ENCODE results near the gene VEPH1. TPM values are rescaled to one million over a fixed set of nuclear protein-coding genes. Genes with fewer than 3 reads are reported as not detected.

VEPH1 gene
- total RNA-seq, 2 donors from 2014 or later, result 0.42 to 0.56 TPM

DNA sequence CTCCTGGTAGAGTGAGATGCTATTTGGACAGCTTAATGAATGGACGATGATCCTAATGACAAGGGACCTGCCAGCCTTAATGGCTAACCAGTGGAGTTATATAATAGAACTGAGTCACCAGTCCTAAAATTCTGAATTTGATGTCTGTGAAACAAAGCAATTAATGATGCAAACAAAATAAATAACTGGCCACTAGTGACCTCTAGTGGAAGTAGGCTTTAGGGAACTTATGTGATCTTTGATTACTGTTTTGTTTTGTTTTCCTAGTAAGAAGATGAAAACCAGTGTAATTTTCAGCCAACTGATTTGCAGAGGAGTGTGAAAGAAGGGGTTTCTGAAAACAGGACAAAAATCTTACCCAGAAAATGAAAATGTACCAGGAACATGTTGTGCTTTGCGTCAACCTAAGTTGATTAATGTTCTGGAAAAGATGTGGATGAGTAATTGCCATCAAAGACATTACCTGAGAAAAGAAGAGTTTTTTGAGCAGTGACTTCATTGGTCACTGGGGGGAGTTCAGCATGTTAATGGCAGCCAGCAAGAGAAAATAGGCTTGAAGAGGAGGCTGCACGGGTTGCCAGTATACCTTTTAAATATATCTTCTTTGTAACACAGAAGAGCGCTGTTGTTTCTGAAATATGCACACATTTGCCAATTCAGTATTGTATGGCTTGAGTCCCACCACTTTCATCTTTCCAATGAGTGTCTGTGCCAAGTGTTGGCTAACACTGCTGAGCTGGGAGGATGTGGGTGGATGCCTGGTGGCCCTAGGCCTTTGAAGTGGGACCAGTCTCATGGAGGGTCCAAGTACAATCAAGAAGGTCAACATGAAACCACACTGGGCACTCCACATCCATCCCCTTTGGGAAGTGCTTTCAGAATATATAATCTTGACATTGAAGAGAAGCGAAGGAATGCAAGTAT is 9.3 kb downstream of the VEPH1 start:
- peak; percentile 18 to 47 for ATAC-seq
- intact Hi-C loops (cut with DNase I), result loop anchor here (2.0 kb wide), 1 partner anchor 291 kb away; no protein-coding TSS in a partner anchor
- no peak for DNase-seq

DNA sequence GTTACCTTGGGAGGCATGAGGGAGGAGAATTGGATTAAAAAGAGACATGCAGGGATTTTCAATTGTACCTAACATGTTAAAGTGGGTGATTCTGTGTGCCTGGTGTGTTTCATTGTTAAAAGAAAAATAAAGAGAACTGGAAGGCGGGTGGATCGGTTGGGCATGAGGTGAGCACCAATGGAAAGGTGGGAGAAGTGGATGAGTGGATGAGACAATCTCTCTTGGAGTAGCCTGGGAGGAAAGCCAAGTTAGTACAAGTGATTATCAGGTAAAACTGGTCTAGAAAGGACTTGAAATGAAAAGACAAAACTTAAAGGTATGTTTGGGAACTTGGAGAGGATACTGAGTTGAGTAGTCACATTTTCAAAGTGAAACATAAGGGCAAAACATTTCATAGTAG is 12.1 kb downstream of the VEPH1 start:
- ATAC-seq (no peak), DNase-seq (no peak)
- intact Hi-C loops (cut with DNase I), result no loop called here

DNA sequence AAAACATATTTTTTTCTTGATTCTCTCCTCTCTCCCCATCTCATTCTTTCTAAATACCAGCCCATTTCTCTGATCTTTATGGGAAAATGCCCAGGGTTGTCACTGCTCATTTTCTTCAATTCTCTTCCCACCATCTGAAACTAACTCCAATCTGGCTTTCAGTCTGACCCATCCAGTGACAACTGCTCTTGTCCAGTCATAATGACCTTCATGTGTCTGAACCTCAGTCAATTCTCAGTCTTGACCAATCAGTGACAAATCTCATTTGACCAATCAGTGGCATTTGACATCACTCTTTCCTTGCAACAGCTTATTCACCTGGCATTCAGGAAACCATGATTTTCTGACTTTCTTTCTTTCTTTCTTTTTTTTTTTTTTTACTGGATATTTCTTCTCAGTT is 15.1 kb downstream of the VEPH1 start:
- ATAC-seq, result no peak
- DNase-seq, result no peak

DNA sequence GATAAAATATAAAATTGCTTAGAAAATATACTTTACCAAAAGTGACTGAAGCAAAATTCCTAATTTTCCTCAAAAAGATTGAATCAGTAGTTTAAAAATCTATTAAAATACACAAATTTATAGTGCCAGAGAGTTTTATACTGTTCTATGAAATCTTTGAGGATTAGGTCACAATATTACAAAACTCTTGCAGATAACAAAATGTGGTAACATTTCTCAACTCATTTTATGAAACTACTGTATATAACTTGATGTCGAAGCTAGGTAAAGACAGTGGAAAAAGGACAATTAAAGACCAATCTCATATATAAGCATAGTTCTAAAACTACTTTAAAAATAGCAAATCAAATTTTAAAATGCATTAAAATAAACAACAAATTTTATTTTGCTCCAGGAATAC is 15.9 kb downstream of the VEPH1 start:
- no peak for DNase-seq
- intact Hi-C loops (cut with DNase I), result no loop called here
- peak in 1 of 2 donors; percentile 38 for ATAC-seq

More for the DNA sequence above, 15.1 kb downstream of the VEPH1 start:
- intact Hi-C loops (cut with DNase I), result no loop called here

DNA sequence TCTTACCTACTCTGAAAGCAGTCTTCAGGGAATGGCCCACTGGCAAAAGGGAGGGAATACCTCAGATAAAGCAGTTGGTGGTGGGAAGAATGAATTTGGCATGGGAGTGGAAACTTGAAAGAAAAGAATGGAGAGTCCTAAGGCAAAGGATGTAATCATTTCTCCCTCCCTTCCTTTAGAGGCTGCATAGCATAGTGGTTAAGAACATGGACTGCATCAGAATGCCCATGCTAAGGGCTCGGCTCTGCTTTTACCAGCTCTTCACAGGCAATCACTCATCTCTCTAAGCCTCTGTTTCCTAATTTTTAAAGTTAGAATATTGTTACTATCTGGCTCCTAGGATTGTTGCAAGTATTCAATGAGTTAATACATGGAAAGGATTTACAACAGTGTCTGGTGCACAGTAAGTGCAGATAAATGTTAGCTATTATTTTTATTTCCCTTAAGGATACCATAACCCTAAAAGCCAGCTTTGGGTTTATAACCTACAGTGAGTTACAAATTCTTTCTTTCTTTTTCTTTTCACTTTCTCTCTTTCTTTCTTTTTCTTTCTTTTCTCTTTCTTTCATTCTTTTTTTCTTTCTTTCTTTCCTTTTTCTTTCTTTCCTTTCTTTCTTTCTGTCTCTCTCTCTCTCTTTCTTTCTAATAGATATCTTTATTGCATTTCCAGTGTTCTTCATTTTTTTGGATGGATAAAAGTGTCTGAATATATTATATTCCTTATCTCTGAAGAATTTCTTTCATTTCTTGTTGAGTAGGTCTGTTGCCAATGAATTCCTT is 23.6 kb downstream of the VEPH1 start:
- intact Hi-C loops (cut with DNase I), result no loop called here
- no peak for ATAC-seq
- DNase-seq, result no peak

DNA sequence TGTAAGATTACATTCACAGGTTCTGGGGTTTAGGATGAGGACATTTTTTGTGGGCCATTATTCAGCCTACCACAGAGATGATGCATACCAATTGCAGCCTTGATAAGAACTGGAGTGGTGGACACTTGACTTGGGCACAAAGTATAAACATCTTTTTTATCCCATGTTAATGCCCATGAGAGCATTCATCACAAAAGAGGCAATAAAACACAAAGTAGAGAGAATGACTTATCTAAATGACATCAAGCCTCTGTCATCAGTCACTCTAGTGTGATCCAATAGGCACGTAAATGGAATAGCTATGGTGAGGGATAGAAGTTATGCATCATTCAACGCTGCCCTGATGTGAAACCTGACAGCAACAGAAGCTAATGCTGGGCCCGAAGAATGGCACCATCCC is 25.8 kb downstream of the VEPH1 start:
- intact Hi-C loops (cut with DNase I), result no loop called here
- no peak for DNase-seq
- ATAC-seq, result no peak

DNA sequence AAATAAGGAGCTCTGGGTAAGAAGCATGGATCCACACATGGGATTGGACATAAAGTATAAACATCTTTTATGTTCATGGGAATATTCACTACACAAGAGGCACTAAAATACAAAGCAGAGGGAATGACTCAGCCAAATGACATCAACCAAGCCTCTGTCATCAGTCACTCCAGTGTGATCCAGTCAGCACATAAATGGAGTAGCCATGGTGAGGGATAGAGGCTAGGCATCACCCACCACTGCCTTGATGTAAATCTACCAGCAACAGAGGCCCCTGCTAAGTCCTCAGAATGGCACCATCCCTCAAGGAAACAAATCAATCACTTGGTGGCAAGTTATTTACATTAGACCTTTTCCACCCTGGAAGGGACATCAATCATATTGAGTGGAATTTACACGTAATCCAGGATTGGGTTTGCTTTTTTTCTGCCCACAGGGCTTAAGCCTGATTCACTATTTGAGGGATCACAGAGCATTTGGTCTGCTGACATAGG is 27.2 kb downstream of the VEPH1 start:
- DNase-seq, result no peak
- intact Hi-C loops (cut with DNase I), result no loop called here
- no peak for ATAC-seq

DNA sequence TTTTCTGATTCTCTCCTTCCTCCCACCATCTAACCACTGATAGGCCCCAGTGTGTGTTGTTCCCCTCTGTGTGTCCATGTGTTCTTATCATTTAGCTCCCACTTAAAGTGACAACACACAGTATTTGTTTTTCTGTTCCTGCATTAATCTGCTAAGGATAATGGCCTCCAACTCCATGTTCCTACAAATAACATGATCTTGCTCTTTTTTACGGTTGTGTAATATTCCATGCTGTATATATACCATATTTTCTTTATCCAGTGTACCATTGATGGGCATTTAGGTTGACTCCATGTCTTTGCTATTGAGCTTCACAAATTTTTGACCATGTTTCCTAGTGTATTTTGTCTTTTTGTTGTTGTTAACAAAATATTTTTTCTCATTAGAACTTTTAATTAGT is 30.6 kb downstream of the VEPH1 start:
- ATAC-seq (no peak), DNase-seq (no peak)
- intact Hi-C loops (cut with DNase I), result no loop called here

DNA sequence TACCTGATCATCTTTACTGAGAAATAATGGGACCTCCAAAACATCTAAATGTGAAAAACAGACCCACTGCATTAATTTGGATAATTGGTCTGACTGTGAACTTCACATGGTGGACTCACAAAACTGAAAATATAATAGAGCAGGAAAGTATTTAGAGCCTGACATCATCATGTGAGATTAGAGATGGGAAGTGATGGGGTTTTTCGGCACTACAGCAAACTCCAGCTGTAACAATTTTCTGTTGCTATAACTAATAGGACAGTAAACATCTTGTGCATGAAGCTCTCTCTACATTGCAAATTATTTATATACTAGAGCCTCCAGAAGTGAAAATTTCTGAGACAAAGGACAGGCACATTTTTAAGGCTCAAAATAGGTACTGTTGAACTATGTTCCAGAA is 32.2 kb downstream of the VEPH1 start:
- intact Hi-C loops (cut with DNase I), result no loop called here
- DNase-seq (no peak), ATAC-seq (no peak)

DNA sequence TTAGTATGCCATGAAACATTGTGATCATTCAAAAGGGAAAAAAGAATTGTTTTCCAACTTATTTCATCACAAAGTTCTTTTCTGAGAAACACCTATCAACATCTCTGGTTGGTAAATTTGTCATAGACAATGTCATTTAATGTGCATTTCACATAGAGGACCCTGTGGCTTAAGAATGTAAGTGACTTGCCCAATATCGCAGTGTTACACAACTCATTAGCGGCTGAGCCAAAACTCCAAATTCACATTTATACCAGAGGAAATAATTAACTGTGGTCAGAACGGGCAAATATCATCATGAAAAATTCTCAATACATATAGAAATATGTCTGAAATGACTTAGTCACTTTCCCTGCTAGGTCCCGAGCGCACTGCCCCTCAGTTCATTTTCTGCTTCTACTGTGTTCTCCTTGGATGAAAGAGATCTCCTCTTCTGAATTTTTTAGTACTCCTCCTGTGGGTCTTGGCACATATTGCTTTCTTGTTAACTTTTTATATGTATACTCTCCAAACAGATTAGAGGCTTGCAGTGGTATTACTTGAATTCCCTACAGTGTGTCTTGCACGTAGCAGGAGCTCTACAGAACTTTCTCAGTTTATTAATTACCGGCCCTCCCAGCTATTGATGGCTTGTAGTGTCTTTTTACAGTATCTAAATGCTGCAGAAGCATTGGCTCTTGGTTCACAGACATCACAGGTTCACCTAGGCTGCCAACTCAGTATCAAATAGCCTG is 33.5 kb downstream of the VEPH1 start:
- ATAC-seq (no peak), DNase-seq (no peak)
- intact Hi-C loops (cut with DNase I), result no loop called here

DNA sequence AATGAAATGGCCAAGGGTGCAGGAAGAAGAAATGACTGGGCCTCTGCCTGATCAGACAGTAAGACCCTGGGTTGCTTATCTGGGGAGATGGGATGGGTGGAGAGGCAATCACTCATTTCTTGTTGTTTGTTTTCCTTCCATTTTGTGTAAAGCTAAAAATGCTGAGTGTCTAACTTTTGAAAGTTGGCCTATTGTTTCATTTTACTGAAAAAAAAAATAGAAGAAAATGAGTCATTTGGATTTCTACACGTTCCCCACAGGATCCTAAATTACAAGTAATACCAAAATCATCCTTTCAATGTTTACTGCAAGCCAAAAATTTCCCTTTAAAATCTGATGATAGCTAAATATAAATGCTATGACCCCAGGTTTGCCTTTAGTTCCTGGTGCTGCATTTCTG is 36.0 kb downstream of the VEPH1 start:
- intact Hi-C loops (cut with DNase I), result no loop called here
- ATAC-seq, result no peak

DNA sequence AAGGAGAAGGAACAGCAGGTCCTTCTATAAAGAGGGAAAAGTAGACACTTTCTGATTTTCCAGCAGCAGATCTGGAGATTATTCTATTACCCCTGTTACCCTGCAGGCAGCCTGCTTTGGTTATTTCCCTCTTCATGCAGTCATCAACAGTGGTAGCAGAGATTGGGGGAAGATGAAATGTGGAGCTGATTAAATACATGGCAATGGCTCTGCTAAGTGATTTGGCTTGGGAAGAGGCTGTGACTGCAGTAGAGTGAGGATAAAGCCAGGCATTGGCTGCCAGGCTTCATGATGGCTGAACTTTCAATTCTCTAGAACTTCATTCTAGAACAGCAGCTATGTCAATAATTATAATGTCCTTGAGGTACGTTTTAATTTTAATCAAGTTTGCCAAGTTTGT is 37.5 kb downstream of the VEPH1 start:
- no peak for ATAC-seq
- DNase-seq, result no peak
- intact Hi-C loops (cut with DNase I), result no loop called here

More for the DNA sequence above, 36.0 kb downstream of the VEPH1 start:
- no peak for DNase-seq

DNA sequence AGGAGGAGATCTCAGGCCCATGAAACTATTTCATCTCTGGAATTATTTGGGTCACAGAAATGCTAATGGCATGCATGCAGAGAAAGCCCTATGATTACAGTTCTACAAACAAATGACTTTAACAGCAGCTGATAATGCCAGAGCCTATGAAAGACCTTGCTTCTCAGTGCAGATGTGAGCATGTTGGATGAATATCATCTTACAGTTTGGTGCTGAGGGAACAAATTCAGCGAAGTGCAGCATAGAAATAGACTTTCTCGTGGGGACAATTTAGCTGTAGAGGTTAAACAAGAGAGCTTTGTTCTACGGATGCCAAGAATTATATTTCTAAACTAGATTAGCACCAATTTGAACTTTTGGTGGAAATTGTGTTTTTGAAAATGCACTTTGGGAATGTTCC is 38.9 kb downstream of the VEPH1 start:
- DNase-seq, result no peak
- ATAC-seq, result peak in 1 of 2 donors; percentile 51
- intact Hi-C loops (cut with DNase I), result no loop called here

DNA sequence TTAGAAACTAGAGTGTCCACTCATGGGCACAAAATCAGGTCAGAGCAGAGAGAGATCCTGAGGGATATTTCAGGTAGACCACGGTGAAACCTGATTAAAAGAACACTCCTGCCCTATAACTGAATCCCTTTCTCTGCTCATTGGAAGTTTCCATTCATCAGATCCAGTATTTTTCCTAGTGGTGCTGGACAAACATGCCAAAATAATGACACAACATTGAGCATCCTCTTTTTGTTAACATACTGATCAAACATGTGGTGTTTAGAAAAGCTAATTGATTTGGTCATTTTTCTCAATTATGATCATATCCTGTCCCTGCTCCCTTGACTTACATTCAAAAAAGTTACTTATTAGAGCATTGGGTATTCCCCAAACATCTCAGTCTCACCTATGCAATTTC is 39.4 kb downstream of the VEPH1 start:
- DNase-seq (no peak), ATAC-seq (no peak)
- intact Hi-C loops (cut with DNase I), result no loop called here

DNA sequence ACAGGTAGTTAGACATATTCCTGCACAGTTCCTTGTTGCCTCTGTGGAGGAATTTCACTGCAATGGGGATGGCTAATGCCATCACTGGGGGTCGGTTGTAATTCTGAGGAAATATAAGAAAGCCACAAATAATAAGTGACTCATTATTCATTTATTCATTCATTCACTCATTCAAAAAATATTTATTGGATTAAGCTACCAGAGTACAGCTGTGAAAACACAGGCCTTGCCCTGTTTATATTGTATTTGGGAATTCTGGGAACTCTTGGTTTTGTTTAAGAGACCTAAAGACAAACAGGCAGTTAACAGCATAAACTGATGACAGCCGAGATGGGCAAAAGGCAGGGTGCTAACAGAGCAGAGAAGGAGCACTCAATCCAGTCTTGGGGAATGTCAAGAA is 43.0 kb downstream of the VEPH1 start:
- DNase-seq, result no peak
- ATAC-seq, result peak in 1 of 2 donors; percentile 56
- intact Hi-C loops (cut with DNase I), result no loop called here

DNA sequence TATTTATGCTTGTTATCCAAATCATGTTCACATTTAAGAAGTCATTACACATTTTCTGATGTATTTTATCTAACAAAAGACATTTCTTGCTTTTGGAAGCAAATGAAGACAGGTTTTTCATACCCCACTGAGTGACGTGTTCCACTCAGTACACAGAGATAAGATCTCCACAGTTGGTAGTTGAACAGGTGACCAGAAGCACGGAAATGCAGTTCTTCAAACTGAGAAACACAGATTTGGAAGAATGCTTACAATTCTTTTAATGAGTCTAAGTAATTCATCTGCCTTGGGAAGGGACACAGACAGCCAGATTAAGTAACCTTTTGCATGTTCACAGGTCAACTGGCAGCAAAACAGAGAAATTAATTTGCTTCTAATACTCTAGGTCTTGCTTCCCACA is 43.5 kb downstream of the VEPH1 start:
- intact Hi-C loops (cut with DNase I), result no loop called here
- no peak for ATAC-seq
- no peak for DNase-seq

DNA sequence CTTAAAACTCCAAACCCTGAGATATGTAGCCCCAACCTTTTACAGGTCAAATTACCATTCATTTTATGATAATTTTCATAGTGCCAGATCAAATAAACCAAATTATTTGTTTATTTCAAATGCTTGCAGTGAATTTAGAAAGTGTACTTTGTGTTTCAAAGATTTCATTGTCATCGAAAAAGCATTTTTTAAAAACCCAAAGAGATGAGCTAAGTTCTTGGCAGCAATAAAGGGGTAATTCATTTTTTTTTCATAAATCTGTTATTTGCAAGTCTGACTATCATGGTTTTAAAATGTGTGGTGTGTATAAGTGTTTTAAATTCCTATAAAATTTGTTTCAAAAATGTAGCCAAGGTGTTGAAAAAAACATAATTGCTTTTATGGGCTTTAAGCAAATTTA is 49.4 kb downstream of the VEPH1 start:
- DNase-seq (no peak), ATAC-seq (no peak)
- intact Hi-C loops (cut with DNase I), result no loop called here

DNA sequence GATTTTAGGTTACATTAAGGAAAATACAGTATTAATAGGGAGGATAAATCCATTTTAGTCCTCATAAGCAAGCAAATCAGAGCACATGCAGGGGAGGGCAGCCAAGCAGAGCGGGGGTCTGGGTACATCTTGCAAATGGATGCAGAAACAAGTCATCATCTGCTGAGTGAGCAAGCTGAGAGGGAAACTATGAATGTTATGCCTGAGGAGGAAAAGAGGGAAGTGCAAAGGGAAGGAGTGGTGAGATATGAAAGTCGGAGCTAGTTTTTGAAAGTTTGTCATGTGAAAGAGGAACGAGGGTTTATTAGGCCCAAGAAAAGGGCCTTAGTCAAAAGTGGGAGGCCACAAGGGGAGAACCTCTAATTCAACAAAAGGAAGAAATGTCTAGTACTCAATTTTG is 51.1 kb downstream of the VEPH1 start:
- intact Hi-C loops (cut with DNase I), result no loop called here
- peak in 1 of 2 donors; percentile 18 for ATAC-seq
- no peak for DNase-seq

DNA sequence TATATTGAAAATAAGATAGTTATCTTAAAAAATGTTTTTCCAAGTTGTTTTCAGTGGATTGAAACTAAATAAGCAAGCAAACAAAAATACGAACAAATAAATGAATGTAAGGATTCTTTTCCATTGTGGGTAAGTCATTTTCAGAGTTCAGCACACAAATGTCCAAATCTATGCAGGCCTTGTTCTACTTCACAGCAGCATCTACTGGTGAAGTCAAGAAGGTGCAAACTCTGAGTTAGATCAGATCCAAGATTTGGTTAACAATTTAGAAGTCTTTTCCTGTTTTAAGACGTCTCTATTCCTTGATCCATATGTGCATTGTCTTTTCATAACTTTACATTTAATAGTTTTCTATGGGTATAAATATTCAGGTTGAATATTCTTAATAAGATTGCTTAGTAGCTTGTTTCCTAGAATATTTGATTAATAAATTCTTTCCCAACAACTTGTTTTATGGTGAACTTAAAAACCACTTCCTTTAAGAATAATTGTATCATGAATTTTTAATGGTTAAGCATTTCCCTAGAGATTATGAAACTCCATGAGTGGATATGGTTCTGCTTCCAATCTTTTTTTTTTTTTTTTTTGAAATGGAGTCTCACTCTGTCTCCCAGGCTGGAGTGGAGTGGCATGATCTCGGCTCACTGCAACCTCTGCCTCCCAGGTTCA is 56.1 kb downstream of the VEPH1 start:
- no peak for ATAC-seq
- no peak for DNase-seq
- intact Hi-C loops (cut with DNase I), result no loop called here
